SK-N-MC (cell line): Measurements from ENCODE around the gene METTL17.

Experiments used
- EZH2 ChIP-seq: fragments of 200-600 bp; sonication (generic); IDR thresholded peaks from one replicate; pipeline ENCODE4 v1.6.1; 2017; ENCODE audit warnings: antibody characterized with exemption
- FOXP2 ChIP-seq: optimal IDR thresholded peaks from 2 replicates; pipeline ENCODE3; 2011; ENCODE audit warnings: mild to moderate bottlenecking, moderate library complexity; ENCODE audit not compliant: insufficient read depth; ENCODE audit errors: extremely low read length, control extremely low read depth
- POLR2AphosphoS5 ChIP-seq: IDR thresholded peaks from 2 replicates; pipeline ENCODE4 v1.6.1; 2012; ENCODE audit warnings: mild to moderate bottlenecking, low read depth, low read length, borderline replicate concordance

DNA sequence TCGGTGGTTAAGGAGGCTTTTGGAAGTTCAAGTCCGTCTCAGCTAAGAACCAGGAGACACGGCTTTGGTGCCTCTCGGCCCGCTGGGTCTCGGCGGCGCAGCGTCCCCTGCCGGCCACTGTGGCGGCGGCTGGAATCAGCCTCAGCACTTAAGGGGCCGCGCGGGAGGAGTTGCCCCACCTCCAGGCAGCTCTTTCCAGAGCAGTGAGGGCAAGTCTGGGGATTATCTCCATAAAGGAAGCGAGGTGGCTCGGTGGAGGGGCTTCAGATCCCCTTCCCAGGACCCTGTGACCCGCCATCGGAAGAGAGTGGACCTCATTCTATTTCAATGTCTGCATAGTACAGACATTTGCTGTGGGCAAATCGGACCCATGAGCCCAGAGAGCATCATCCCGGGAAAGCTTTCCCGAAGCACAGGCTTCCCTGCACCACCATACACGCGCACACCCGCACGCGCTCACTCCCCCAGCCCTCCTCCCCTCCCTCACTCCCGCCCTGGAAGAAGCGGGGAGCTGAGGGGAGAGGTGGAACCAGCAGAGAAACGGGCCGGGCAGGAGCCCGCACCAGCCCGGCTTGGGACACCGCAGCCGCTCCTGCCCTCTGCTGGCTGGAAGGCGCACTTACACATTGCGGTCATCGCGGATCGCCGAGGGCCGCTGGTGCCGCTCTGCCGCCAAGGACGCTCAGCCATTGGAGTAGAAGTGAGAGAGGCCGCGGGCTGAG lies 18.6 kb upstream of the METTL17 start:
- TF ChIP-seq EZH2 (no peak), FOXP2 (peak; percentile 53), POLR2AphosphoS5 (no peak)
